RWPE2 (cell line): Measurements from ENCODE around the gene ZNF543.
"Not testable (repeated sequence)": the region's sequence is repeated elsewhere in the genome, so short reads cannot be mapped to it uniquely, and the experiment has no call there.

Source experiments
- ATAC-seq: fragments of 200-7000 bp; cut with Tn5 transposase; 3 replicates; pipeline ENCODE4 v1.9.1; 2021; ENCODE audit warnings: low read depth
- DNase-seq: peaks from one replicate; pipeline ENCODE4 v3.0.0-alpha.2; 2020; ENCODE audit warnings: low spot score
- H3K27ac ChIP-seq: fragments of 450-650 bp; 2 replicates; pipeline ENCODE4 v1.5.1; 2017; ENCODE audit warnings: mild to moderate bottlenecking; ENCODE audit not compliant: poor library complexity, severe bottlenecking
- H3K27me3 ChIP-seq: fragments of 250-450 bp; sonication (Bioruptor Pico); 2 replicates; pipeline ENCODE4 v1.5.1; 2021; ENCODE audit warnings: mild to moderate bottlenecking, moderate library complexity; ENCODE audit not compliant: insufficient read depth, poor library complexity, severe bottlenecking
- H3K36me3 ChIP-seq: fragments of 250-450 bp; sonication (Bioruptor Pico); 2 replicates; pipeline ENCODE4 v1.5.1; 2020; ENCODE audit warnings: low read depth, mild to moderate bottlenecking, moderate library complexity
- H3K4me1 ChIP-seq: fragments of 250-450 bp; sonication (Bioruptor Pico); 2 replicates; pipeline ENCODE4 v1.5.1; 2021; ENCODE audit warnings: mild to moderate bottlenecking, moderate library complexity; ENCODE audit not compliant: insufficient read depth, poor library complexity, severe bottlenecking
- H3K4me3 ChIP-seq: fragments of 250-450 bp; sonication (Bioruptor Pico); 2 replicates; pipeline ENCODE4 v1.5.1; 2021; ENCODE audit warnings: mild to moderate bottlenecking, moderate library complexity; ENCODE audit not compliant: severe bottlenecking
- H3K9me3 ChIP-seq: fragments of 250-450 bp; sonication (Bioruptor Pico); 2 replicates; pipeline ENCODE4 v1.5.1; 2021; ENCODE audit warnings: mild to moderate bottlenecking, moderate library complexity; ENCODE audit not compliant: severe bottlenecking
- TF ChIP-seq, protein P1 (sequence below): fragments of 450-650 bp; IDR thresholded peaks from one replicate; pipeline ENCODE4 v1.5.1; 2017; ENCODE audit warnings: mild to moderate bottlenecking, moderate library complexity; ENCODE audit not compliant: poor library complexity, severe bottlenecking

Gene ZNF543

DNA sequence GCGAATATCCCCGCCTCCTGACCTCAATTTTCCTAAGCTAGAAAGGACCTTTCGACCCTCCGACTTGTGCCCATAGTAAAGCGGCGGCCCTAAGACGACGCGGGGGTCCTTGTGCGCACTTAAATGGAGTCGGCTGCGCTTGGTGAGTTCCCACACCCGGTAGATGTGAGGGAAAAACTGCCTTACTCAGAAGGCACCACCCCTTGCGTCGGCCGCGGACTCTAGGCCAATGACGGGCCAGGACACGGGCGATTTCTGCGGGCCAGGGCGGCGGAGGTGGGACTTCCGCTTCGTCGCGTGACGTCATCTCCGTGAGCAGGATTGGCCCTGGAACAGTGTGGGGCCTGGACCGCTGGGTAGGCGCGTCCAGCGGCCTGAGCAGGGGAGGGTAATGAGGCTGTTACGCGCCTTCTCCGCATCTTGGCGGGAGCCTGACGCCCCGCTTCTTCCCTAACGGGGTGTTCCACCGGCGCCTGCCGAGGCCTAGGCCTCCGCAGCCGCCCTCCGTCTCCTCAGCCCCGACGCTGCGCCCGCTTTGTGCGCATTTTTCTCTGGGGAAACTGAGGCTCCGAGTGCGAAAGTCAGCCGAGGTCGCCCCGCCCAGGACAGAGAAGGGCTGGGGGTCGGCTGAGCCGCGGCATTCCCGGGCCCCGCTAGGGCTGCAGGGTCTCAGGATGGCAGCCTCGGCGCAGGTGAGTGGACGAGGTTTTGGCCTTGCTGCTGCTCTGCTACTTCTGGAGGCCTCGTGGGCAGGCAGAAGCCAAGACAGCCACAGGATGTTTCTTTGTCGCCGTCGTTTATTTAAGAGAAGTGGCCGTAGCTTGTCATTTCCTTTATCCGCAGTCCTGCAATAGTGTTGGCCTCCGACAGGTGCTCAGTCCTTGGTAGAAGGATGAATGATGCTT is at the start of gene ZNF543:
ZNF543 (plus strand) TSS at position 293 of the 905 bp plus-strand sequence; CDS start at position 675, 382 bp downstream.
- H3K27me3 ChIP-seq = no peaks in the 10 kb centered on the region
- H3K4me1 ChIP-seq = peaks cover 5% of the 10 kb centered on the region
- ATAC-seq (peak; percentile 99), DNase-seq (peak; percentile 95)
- peaks cover 20% of the 10 kb centered on the region for H3K36me3 ChIP-seq
- TF ChIP-seq, protein P1, sequence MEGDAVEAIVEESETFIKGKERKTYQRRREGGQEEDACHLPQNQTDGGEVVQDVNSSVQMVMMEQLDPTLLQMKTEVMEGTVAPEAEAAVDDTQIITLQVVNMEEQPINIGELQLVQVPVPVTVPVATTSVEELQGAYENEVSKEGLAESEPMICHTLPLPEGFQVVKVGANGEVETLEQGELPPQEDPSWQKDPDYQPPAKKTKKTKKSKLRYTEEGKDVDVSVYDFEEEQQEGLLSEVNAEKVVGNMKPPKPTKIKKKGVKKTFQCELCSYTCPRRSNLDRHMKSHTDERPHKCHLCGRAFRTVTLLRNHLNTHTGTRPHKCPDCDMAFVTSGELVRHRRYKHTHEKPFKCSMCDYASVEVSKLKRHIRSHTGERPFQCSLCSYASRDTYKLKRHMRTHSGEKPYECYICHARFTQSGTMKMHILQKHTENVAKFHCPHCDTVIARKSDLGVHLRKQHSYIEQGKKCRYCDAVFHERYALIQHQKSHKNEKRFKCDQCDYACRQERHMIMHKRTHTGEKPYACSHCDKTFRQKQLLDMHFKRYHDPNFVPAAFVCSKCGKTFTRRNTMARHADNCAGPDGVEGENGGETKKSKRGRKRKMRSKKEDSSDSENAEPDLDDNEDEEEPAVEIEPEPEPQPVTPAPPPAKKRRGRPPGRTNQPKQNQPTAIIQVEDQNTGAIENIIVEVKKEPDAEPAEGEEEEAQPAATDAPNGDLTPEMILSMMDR = no peak
- H3K9me3 ChIP-seq = no peaks in the 10 kb centered on the region
- peak within 1 kb of the TSS; percentile 6 for H3K27ac ChIP-seq
- H3K4me3 ChIP-seq = peak within 1 kb of the TSS; percentile 82

DNA sequence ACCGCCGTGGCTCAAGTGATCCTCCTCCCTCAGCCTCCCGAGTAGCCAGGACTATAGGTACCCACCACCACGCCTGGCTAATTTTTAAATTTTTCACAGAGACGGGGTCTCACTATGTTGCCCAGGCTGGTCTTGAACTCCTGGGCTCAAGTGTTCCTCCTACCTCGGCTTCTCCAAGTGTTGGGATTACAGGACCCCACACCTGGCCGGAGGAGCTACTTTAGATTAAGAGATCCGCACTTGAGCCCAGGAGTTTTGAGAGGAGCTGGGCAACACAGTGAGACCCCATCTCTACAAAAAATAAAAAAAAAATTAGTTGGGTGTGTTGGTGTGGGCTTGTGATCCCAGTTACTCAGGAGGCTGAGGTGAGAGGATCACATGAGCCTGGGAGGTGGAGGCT is 49.0 kb upstream of the ZNF543 start:
- Histone ChIP-seq H3K27ac (no peak overlapping the region), H3K27me3 (no peaks in the 10 kb centered on the region), H3K4me1 (peaks cover 4% of the 10 kb centered on the region), H3K36me3 (no peaks in the 10 kb centered on the region), H3K4me3 (no peak overlapping the region), H3K9me3 (no peaks in the 10 kb centered on the region)
- DNase-seq (no peak), ATAC-seq (no peak)
- TF ChIP-seq, protein P1 = no peak

DNA sequence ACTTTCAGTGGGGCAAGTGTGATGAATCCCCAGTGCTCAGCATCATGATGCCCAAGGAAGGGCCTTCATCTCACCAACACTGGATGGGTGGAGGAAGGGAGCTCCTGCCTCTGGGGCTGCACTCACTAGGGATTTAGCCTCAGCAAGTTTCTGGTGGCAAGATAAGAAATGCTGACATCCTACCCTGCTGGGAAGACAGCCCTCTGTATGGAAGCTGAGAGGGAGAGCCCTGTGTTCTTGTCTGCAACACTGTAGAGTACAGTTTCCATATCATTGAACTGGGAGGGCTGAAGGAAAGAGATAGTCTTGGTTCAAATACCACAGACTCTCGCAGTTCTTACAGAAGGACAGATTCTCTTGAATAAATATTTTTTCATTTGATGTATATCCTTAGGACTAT is 47.3 kb upstream of the ZNF543 start:
- ATAC-seq (no peak), DNase-seq (no peak)
- H3K4me1 ChIP-seq = peaks cover 4% of the 10 kb centered on the region
- TF ChIP-seq, protein P1 = no peak
- no peak overlapping the region for H3K4me3 ChIP-seq
- no peaks in the 10 kb centered on the region for H3K9me3 ChIP-seq
- no peak overlapping the region for H3K27ac ChIP-seq
- H3K27me3 ChIP-seq = no peaks in the 10 kb centered on the region
- H3K36me3 ChIP-seq = no peaks in the 10 kb centered on the region

DNA sequence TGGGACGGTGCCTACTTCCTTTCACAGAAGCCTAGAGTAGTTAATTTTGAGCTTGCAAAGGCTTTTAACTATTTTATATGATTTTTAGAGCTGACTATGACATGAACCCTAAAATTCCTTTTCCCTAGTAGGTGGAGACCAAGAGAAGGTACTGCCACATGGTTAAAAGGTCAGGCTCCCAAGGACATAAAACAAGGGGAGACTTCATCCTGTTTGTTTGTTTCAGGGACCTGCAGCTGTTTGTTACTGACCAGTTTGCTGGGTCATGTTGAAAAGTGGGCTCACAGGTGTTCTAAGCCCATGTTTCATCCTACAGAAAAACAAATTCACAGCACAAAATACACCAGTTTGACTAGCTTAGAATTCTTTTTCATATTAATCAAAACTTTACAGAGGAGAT is 43.8 kb upstream of the ZNF543 start:
- Histone ChIP-seq H3K27me3 (no peaks in the 10 kb centered on the region), H3K9me3 (no peaks in the 10 kb centered on the region), H3K27ac (no peak overlapping the region), H3K4me3 (no peak overlapping the region), H3K4me1 (peaks cover 10% of the 10 kb centered on the region), H3K36me3 (peaks cover under 1% of the 10 kb centered on the region; the same call in 1 of the 2 replicates)
- DNase-seq (no peak), ATAC-seq (no peak)
- TF ChIP-seq, protein P1 = no peak

DNA sequence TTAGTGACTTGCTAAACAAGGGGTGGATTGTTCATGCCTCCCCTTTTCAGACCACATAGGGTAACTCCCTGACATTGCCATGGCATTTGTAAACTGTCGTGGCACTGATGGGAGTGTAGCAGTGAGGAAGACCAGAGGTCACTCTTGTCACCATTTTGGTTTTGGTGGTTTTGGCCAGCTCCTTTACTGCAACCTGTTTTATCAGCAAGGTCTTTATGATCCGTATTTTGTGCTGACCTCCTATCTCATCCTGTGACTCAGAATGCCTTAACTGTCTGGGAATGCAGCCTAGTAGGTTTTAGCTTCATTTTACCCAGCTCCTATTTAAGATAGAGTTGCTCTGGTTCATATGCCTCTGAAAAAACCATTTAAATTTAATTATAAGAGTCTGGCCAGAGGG is 41.8 kb upstream of the ZNF543 start:
- Histone ChIP-seq H3K36me3 (peaks cover 12% of the 10 kb centered on the region), H3K4me1 (peaks cover 23% of the 10 kb centered on the region), H3K27ac (peak overlapping the region; percentile 86)
- ATAC-seq, H3K27me3 ChIP-seq, DNase-seq, H3K4me3 ChIP-seq, H3K9me3 ChIP-seq: not testable (repeated sequence)
